SK-N-SH treated with all-trans-retinoic acid at 6 μM for 48 hours (cell line): Measurements from ENCODE around the gene TMEM130.

Experiments used
- TCF4 ChIP-seq: fragments of 250-450 bp; sonication (Bioruptor Pico); IDR thresholded peaks from 2 replicates; pipeline ENCODE4 v1.8.0; 2021; ENCODE audit warnings: mild to moderate bottlenecking, moderate library complexity, borderline replicate concordance
- TF ChIP-seq, protein P1 (sequence below): fragments of 250-450 bp; sonication (Bioruptor Pico); IDR thresholded peaks from 2 replicates; pipeline ENCODE4 v1.8.0; 2020; ENCODE audit warnings: mild to moderate bottlenecking, moderate library complexity, borderline replicate concordance
- TF ChIP-seq, protein P2 (sequence below): fragments of 250-450 bp; sonication (Bioruptor Pico); IDR thresholded peaks from 2 replicates; pipeline ENCODE4 v1.5.1; 2020; ENCODE audit warnings: low read depth, mild to moderate bottlenecking, moderate library complexity
- TF ChIP-seq, protein P3 (sequence below): fragments of 250-450 bp; sonication (Bioruptor Pico); IDR thresholded peaks from 2 replicates; pipeline ENCODE4 v1.5.1; 2021; ENCODE audit warnings: mild to moderate bottlenecking, moderate library complexity

DNA sequence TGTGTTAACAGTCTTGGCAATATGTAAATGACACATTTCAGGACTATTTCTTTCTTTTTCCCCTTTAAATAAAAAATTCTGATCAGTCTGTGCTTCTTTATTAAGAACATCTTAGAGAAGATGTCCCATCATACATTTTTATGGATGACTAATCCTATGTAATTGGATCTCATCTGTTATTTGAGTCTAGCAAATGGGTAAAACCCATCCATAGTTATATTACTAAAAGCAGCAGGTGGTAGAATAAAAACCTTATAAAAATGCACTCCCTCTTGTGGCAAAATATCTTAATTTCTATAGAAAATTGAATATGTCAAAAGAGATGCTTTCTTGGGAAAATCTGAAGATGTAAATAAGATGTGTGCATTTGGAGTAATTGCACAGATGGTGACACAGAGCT, 43.8 kb upstream of the TMEM130 start:
- TF ChIP-seq, protein P1, sequence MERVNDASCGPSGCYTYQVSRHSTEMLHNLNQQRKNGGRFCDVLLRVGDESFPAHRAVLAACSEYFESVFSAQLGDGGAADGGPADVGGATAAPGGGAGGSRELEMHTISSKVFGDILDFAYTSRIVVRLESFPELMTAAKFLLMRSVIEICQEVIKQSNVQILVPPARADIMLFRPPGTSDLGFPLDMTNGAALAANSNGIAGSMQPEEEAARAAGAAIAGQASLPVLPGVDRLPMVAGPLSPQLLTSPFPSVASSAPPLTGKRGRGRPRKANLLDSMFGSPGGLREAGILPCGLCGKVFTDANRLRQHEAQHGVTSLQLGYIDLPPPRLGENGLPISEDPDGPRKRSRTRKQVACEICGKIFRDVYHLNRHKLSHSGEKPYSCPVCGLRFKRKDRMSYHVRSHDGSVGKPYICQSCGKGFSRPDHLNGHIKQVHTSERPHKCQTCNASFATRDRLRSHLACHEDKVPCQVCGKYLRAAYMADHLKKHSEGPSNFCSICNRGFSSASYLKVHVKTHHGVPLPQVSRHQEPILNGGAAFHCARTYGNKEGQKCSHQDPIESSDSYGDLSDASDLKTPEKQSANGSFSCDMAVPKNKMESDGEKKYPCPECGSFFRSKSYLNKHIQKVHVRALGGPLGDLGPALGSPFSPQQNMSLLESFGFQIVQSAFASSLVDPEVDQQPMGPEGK: no peak
- TF ChIP-seq TCF4 (CRISPR knock-in tag): no peak
- TF ChIP-seq, protein P2, sequence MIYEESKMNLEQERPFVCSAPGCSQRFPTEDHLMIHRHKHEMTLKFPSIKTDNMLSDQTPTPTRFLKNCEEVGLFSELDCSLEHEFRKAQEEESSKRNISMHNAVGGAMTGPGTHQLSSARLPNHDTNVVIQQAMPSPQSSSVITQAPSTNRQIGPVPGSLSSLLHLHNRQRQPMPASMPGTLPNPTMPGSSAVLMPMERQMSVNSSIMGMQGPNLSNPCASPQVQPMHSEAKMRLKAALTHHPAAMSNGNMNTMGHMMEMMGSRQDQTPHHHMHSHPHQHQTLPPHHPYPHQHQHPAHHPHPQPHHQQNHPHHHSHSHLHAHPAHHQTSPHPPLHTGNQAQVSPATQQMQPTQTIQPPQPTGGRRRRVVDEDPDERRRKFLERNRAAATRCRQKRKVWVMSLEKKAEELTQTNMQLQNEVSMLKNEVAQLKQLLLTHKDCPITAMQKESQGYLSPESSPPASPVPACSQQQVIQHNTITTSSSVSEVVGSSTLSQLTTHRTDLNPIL: no peak
- TF ChIP-seq, protein P3, sequence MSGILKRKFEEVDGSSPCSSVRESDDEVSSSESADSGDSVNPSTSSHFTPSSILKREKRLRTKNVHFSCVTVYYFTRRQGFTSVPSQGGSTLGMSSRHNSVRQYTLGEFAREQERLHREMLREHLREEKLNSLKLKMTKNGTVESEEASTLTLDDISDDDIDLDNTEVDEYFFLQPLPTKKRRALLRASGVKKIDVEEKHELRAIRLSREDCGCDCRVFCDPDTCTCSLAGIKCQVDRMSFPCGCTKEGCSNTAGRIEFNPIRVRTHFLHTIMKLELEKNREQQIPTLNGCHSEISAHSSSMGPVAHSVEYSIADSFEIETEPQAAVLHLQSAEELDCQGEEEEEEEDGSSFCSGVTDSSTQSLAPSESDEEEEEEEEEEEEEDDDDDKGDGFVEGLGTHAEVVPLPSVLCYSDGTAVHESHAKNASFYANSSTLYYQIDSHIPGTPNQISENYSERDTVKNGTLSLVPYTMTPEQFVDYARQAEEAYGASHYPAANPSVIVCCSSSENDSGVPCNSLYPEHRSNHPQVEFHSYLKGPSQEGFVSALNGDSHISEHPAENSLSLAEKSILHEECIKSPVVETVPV (CRISPR knock-in tag): no peak
